IMR-90 (cell line): ENCODE measurements around the gene METTL23. TPM values are rescaled to one million over a fixed set of nuclear protein-coding genes. Genes with fewer than 3 reads are reported as not detected.

Source experiments
- ATAC-seq: fragments of 200-7000 bp; cut with Tn5 transposase; 2 replicates; pipeline ENCODE4 v1.9.1; 2020; ENCODE audit warnings: low read depth, mild to moderate bottlenecking, moderate library complexity
- BruUV-seq: library from RNA; stranded (reverse); fragments of 400-500 nt; replicated peaks from 2 replicates; lab custom pipeline; 2021; lab: Mats Ljungman, UMichigan
- CTCF ChIA-PET: fragments of 300-600 bp; formaldehyde crosslinking; extraction: SDS; loops from one replicate; lab custom pipeline; 2021; ENCODE audit warnings: antibody characterized with exemption; lab: Yijun Ruan, JAX
- POLR2A ChIA-PET: fragments of 300-600 bp; sonication (Branson Sonifier 250); formaldehyde crosslinking; loops from one replicate; lab custom pipeline; 2022; ENCODE audit warnings: antibody characterized with exemption; ENCODE audit not compliant: unreplicated experiment; lab: Charles Lee
- DNase-seq: peaks from one replicate; pipeline ENCODE4 v3.0.0; 2013
- H2AFZ ChIP-seq: replicated peaks from 2 replicates; pipeline ENCODE3; 2013; ENCODE audit warnings: low read length, mild to moderate bottlenecking; ENCODE audit not compliant: poor library complexity
- H2AK5ac ChIP-seq: 2 replicates; pipeline ENCODE4 v1.6.1; 2013; ENCODE audit warnings: low read depth, low read length, inconsistent platforms
- H2AK9ac ChIP-seq: replicated peaks from 2 replicates; pipeline ENCODE3; 2013; ENCODE audit warnings: mild to moderate bottlenecking, low read depth, low read length, moderate library complexity; ENCODE audit not compliant: poor library complexity
- H2BK120ac ChIP-seq: 2 replicates; pipeline ENCODE4 v1.6.1; 2013; ENCODE audit warnings: low read depth, low read length, inconsistent platforms
- H2BK15ac ChIP-seq: 3 replicates; pipeline ENCODE4 v1.6.1; 2013; ENCODE audit warnings: low read depth, low read length, inconsistent platforms
- H2BK20ac ChIP-seq: 2 replicates; pipeline ENCODE4 v1.6.1; 2013; ENCODE audit warnings: low read depth, mild to moderate bottlenecking, inconsistent platforms, low read length, moderate library complexity
- H2BK5ac ChIP-seq: 2 replicates; pipeline ENCODE4 v1.6.1; 2013; ENCODE audit warnings: mild to moderate bottlenecking, low read depth, low read length, inconsistent platforms; ENCODE audit not compliant: poor library complexity, severe bottlenecking
- H3K14ac ChIP-seq: replicated peaks from 2 replicates; pipeline ENCODE4 v1.6.1; 2013; ENCODE audit warnings: low read depth, low read length, inconsistent platforms
- H3K18ac ChIP-seq: 2 replicates; pipeline ENCODE4 v1.6.1; 2013; ENCODE audit warnings: low read depth, low read length, control low read depth
- H3K23ac ChIP-seq: 2 replicates; pipeline ENCODE4 v1.6.1; 2013; ENCODE audit warnings: low read depth, low read length, inconsistent platforms
- H3K27ac ChIP-seq: 2 replicates; pipeline ENCODE4 v1.5.1; 2013; ENCODE audit warnings: mild to moderate bottlenecking, control low read depth, low read length; ENCODE audit not compliant: insufficient read depth
- H3K27me3 ChIP-seq: 2 replicates; pipeline ENCODE4 v1.6.1; 2013; ENCODE audit warnings: low read length; ENCODE audit not compliant: control insufficient read depth, insufficient read depth
- H3K36me3 ChIP-seq: 2 replicates; pipeline ENCODE4 v1.6.1; 2013; ENCODE audit warnings: low read length, mixed read lengths; ENCODE audit not compliant: control insufficient read depth, insufficient read depth
- H3K4ac ChIP-seq: 2 replicates; pipeline ENCODE4 v1.6.1; 2013; ENCODE audit warnings: low read depth, low read length, inconsistent platforms
- H3K4me1 ChIP-seq: 2 replicates; pipeline ENCODE4 v1.6.1; 2013; ENCODE audit warnings: low read length, mixed read lengths; ENCODE audit not compliant: control insufficient read depth, insufficient read depth
- H3K4me2 ChIP-seq: 2 replicates; pipeline ENCODE4 v1.6.1; 2013; ENCODE audit warnings: low read depth, mild to moderate bottlenecking, control low read depth, low read length, moderate library complexity
- H3K4me3 ChIP-seq: 2 replicates; pipeline ENCODE4 v1.5.1; 2013; ENCODE audit warnings: low read depth, mild to moderate bottlenecking, control low read depth, low read length, moderate library complexity; ENCODE audit not compliant: insufficient read depth
- H3K56ac ChIP-seq: 2 replicates; pipeline ENCODE4 v1.6.1; 2013; ENCODE audit warnings: low read length, inconsistent platforms; ENCODE audit not compliant: insufficient read depth; ENCODE audit errors: extremely low read depth
- H3K79me1 ChIP-seq, 2 experiments: 2 replicates each; pipeline ENCODE4 v1.6.1; 2013; ENCODE audit warnings: low read length in 2 of 2, inconsistent platforms in 1 of 2, low read depth in 1 of 2
- H3K9ac ChIP-seq: 2 replicates; pipeline ENCODE4 v1.6.1; 2013; ENCODE audit warnings: low read depth, low read length, control low read depth
- H3K9me1 ChIP-seq: 2 replicates; pipeline ENCODE4 v1.6.1; 2013; ENCODE audit warnings: low read length, inconsistent platforms; ENCODE audit not compliant: insufficient read depth
- H3K9me3 ChIP-seq: 2 replicates; pipeline ENCODE4 v1.6.1; 2013; ENCODE audit warnings: low read length; ENCODE audit not compliant: control insufficient read depth, insufficient read depth
- H4K20me1 ChIP-seq: 2 replicates; pipeline ENCODE4 v1.6.1; 2013; ENCODE audit warnings: low read length, inconsistent platforms; ENCODE audit not compliant: insufficient read depth
- H4K5ac ChIP-seq: 2 replicates; pipeline ENCODE4 v1.6.1; 2013; ENCODE audit warnings: mild to moderate bottlenecking, low read depth, low read length, control low read depth
- H4K8ac ChIP-seq, 2 experiments: 2 replicates each; pipeline ENCODE4 v1.6.1; 2013; ENCODE audit warnings: low read depth in 2 of 2, low read length in 2 of 2, control low read depth in 1 of 2, inconsistent platforms in 1 of 2
- H4K91ac ChIP-seq: 2 replicates; pipeline ENCODE4 v1.6.1; 2013; ENCODE audit warnings: low read depth, low read length, inconsistent platforms; ENCODE audit not compliant: insufficient read depth
- CEBPB ChIP-seq: IDR thresholded peaks from 2 replicates; pipeline ENCODE4 v1.6.1; 2012; ENCODE audit warnings: low read depth, low read length, improper control_type of control experiment
- CHD1 ChIP-seq: IDR thresholded peaks from 2 replicates; pipeline ENCODE4 v1.6.1; 2012; ENCODE audit warnings: low read depth, low read length, improper control_type of control experiment
- FOS ChIP-seq: fragments of 150-350 bp; IDR thresholded peaks from 2 replicates; pipeline ENCODE4 v1.6.1; 2016; ENCODE audit warnings: low read depth, low read length
- MXI1 ChIP-seq: IDR thresholded peaks from 2 replicates; pipeline ENCODE4 v1.6.1; 2012; ENCODE audit warnings: low read depth, mild to moderate bottlenecking, low read length, moderate library complexity, borderline replicate concordance
- NFE2L2 ChIP-seq: fragments of 150-350 bp; IDR thresholded peaks from 2 replicates; pipeline ENCODE4 v1.6.1; 2016; ENCODE audit warnings: low read depth, mild to moderate bottlenecking, low read length
- RFX5 ChIP-seq: IDR thresholded peaks from 2 replicates; pipeline ENCODE4 v1.8.0; 2012; ENCODE audit warnings: low read depth, mild to moderate bottlenecking, low read length, moderate library complexity
- SMC3 ChIP-seq: fragments of 150-350 bp; IDR thresholded peaks from 2 replicates; pipeline ENCODE4 v1.6.1; 2016; ENCODE audit warnings: low read depth, mild to moderate bottlenecking, antibody characterized with exemption, low read length, moderate library complexity
- WGBS, 2 experiments: methylation state at CpG; one replicate each; pipeline versions ENCODE4 v1.1.5 to v1.1.7; 2013; ENCODE audit warnings: missing lambda C conversion rate in 2 of 2; ENCODE audit not compliant: insufficient read length in 1 of 2; ENCODE audit errors: extremely low coverage in 2 of 2; 5-methylcytosine and 5-hydroxymethylcytosine counted together
- dilution Hi-C: fragments of 300-500 bp; cut with HindIII; formaldehyde crosslinking; loops from one replicate; pipeline ENCODE4 v1.14.3; 2018; ENCODE audit warnings: low sequenced_read_pairs; ENCODE audit not compliant: unreplicated experiment
- in situ Hi-C: fragments of 300-500 bp; cut with MboI; formaldehyde crosslinking; loops from 3 replicates; pipeline ENCODE4 v1.14.3; 2019; ENCODE audit warnings: low sequenced_read_pairs, inconsistent platforms, mixed read lengths
- intact Hi-C: fragments of 100-400 bp; cut with micrococcal nuclease; formaldehyde crosslinking; loops from 2 replicates; pipeline ENCODE4 v1.10.0; 2022
- polyA plus RNA-seq, 3 experiments: library from polyadenylated mRNA; depleted of rRNA; stranded (reverse); fragments of >200 nt; gene quantifications; 2 replicates each; pipeline ENCODE4 v1.2.3, GENCODE V29; 2012; ENCODE audit warnings: low replicate concordance in 1 of 3
- total RNA-seq: library from RNA; depleted of rRNA; stranded (reverse); fragments of >200 nt; gene quantifications from 2 replicates; pipeline ENCODE4 v1.2.3, GENCODE V29; 2012
- TF ChIP-seq, protein P1 (sequence below): conservative IDR thresholded peaks from 2 replicates; pipeline ENCODE4 v1.5.1; 2012; ENCODE audit warnings: mild to moderate bottlenecking, low read depth, low read length, improper control_type of control experiment

Gene METTL23
- total and polyA plus RNA-seq, 2 of the 4 experiments (the other 2 are of a cell fraction) = 18.8 to 32.1 TPM

DNA sequence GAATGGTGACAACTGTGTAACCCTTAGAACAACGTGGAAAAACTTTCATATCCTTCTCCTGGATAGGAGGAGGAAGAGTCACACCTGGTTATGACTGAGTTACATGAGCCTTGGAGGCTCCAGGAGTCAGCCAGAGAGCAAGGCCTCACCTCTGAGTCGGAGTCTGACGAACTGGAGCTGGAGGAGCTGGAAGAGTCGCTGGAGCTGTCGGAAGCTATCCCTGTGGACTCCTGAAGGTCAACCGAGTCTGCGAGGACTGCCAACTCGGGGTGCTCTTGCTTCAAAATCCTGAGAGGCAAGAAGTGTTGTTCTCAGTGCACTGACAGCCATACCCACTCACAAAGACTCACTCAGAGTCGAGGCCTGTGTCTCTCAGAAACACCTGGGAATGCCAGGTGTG is 6.4 kb upstream of the METTL23 start:
- H3K36me3 ChIP-seq = peaks cover 59% of the 10 kb centered on the region
- CTCF ChIA-PET = no interaction called here

More for the DNA sequence above, 6.4 kb upstream of the METTL23 start:
- no TSS peak for BruUV-seq
- Histone ChIP-seq H3K56ac (no peak overlapping the region), H2BK5ac (no peak overlapping the region), H3K23ac (no peak overlapping the region), H4K20me1 (peaks cover 48% of the 10 kb centered on the region), H4K5ac (no peak overlapping the region), H3K9me3 (no peaks in the 10 kb centered on the region), H3K14ac (no peak overlapping the region), H2BK15ac (no peak overlapping the region), H3K9ac (no peak overlapping the region), H2BK120ac (no peak overlapping the region), H2AFZ (no peak overlapping the region), H2AK5ac (no peak overlapping the region), H3K27ac (no peak overlapping the region), H3K9me1 (peaks cover 4% of the 10 kb centered on the region), H4K8ac (no peak overlapping the region), H2AK9ac (no peak overlapping the region), H3K4me1 (peaks cover 13% of the 10 kb centered on the region), H3K18ac (no peak overlapping the region), H3K27me3 (no peaks in the 10 kb centered on the region), H3K4me2 (no peak overlapping the region), H3K4ac (no peak overlapping the region), H3K4me3 (no peak overlapping the region), H2BK20ac (no peak overlapping the region), H4K91ac (no peak overlapping the region), H3K79me1 (peaks cover 43 to 71% of the 10 kb centered on the region in 2 experiments)
- intact Hi-C loops = no loop called here
- in situ Hi-C loops = no loop called here
- ATAC-seq (no peak), DNase-seq (no peak)
- TF ChIP-seq MXI1 = no peak
- TF ChIP-seq CEBPB = no peak
- no peak for TF ChIP-seq CHD1
- TF ChIP-seq SMC3 = no peak
- TF ChIP-seq NFE2L2 = no peak
- no peak for TF ChIP-seq RFX5
- TF ChIP-seq FOS = no peak
- TF ChIP-seq, protein P1, sequence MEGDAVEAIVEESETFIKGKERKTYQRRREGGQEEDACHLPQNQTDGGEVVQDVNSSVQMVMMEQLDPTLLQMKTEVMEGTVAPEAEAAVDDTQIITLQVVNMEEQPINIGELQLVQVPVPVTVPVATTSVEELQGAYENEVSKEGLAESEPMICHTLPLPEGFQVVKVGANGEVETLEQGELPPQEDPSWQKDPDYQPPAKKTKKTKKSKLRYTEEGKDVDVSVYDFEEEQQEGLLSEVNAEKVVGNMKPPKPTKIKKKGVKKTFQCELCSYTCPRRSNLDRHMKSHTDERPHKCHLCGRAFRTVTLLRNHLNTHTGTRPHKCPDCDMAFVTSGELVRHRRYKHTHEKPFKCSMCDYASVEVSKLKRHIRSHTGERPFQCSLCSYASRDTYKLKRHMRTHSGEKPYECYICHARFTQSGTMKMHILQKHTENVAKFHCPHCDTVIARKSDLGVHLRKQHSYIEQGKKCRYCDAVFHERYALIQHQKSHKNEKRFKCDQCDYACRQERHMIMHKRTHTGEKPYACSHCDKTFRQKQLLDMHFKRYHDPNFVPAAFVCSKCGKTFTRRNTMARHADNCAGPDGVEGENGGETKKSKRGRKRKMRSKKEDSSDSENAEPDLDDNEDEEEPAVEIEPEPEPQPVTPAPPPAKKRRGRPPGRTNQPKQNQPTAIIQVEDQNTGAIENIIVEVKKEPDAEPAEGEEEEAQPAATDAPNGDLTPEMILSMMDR = no peak
- dilution Hi-C loops = no loop called here
- POLR2A ChIA-PET = no interaction called here
- 100% methylated on average over 2 of the region's 9 CpGs; no CpG with 5 or more reads in 1 of the 2 experiments for WGBS, 2 experiments
